GF-D8 (cell line): Measurements from ENCODE around the gene IZUMO1.
"Not testable (repeated sequence)": the region's sequence is repeated elsewhere in the genome, so short reads cannot be mapped to it uniquely, and the experiment has no call there.

ENCODE experiments used
- DNase-seq: peaks from one replicate; lab custom pipeline; 2025; lab: John Stamatoyannopoulos, UW

IZUMO1 gene

DNA sequence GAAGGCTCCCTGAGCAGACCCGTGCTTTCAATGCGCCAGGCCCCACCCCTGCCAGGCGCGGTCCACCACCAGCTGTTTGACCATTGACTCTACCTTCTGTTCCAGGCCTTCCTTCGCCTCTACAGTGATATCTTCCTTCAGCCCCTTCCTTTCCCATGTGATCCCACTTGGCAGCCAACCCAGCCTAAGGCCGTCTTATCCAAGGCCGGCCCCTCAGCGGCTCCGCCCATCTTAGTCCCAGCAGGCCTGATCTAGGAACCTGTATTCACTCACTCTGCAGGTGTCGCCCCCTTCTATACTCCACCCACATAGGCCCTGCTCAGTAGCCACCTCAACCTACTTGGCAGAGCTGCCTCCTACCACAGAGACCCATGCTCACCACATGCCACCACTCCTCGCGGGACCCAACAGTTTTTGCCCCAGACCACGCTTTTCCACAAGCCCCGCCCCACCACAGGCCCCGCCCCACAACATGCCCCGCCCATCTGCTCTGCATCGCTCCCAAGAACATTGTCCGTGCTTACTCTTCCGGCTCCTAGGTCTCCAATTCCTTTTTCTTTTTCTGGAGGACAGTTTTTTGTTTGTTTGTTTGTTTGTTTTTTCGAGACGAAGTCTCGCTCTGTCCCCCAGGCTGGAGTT is 9.2 kb downstream of the IZUMO1 start:
- no peak for DNase-seq

DNA sequence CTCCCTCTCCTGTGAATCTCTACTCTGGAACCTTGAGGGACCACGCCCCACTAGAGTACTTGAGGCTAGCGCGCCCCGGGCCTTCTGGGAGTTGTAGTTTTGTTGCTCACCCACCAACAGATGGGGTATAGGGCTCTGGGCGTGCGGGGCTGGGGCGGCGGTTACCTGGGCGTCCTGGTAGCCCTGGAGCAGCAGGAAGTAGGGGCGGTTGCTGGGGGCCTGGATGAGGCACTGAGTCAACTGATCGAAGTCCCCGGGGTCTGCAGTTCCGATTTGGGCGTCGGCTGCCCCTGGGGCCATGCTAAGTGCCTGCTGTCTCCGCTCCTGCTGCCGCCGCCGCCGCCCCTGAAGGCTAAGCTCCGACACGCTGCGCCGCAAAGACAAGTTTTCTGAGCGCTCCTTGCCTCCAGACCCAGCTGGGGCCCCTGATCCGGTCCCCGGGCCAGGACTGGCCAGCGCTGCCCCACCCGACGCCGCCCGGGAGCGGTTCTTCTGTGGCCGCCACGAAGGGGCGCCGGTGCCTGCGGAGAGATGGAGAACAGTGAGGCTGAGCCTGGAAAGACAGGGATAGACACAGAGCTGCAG is 11.6 kb downstream of the IZUMO1 start:
- DNase-seq = no peak

DNA sequence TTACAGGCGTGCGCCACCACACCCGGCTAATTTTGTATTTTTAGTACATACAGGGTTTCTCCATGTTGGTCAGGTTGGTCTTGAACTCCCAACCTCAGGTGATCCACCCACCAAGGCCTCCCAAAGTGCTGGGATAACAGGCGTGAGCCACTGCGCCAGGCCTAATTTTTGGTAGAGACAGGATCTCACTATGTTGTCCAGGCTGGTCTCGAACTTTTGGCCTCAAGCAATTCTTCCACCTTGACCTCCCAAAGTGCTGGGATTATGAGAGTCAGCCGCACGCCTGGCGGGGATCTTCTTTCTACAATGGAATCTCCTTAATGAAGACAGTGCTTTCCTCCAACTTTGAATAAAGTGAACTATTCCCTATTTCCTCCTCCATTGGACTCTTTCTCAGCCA is 12.1 kb downstream of the IZUMO1 start:
- DNase-seq = no peak

DNA sequence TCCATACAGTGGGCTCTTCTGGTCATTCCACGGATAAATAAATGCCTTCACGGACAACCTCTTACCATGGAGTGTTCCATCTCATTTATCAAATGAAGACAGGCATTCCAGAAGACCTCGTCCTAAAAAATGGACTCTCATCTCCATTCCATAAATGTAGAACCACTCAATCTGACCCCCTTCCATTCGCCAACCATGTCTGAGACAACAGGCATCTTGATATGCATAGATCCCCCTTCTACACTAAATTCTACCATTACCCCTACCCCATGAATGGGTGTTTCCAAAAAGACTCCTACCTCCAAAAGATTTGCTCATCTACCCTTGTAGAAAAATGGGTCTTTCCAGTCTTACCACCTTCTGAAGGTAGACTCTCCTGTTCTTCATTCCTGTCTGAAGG is 15.3 kb downstream of the IZUMO1 start:
- DNase-seq = no peak

DNA sequence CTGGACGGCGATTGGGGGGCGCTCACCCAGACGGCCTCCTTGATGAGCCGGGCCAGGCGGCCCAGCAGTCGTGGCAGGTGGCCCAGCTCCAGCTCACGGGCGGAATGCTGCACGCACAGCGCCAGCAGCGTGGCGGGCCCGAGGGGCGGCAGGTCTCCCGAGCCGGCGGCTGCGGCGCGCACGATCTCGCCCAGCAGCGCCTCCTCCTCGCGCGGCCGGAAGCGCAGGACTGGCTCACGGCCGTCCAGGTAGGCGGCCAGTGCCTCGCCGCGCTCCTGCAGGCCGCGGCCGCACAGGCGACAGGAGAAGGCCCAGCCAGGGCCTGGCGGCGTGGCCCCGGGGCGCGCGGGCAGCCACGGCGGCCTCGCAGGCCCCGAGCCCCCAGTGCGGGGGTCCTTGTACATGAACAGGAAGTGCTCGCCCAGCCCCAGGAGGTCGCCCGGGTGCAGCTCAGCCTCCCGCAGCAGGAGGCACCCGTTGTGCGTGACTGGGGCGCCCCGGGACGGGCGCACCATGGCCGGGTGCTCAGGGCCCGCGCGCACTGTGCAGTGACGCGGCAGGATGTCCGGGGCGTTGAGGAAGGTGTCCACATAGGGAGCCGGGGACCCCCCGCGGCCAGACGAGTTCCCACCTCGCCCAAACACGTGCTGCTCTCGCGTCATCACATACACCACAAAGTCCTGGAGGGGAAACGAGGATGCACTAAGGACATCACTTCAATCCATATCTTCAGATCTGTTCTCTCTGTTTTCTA is 17.6 kb downstream of the IZUMO1 start:
- DNase-seq = no peak

DNA sequence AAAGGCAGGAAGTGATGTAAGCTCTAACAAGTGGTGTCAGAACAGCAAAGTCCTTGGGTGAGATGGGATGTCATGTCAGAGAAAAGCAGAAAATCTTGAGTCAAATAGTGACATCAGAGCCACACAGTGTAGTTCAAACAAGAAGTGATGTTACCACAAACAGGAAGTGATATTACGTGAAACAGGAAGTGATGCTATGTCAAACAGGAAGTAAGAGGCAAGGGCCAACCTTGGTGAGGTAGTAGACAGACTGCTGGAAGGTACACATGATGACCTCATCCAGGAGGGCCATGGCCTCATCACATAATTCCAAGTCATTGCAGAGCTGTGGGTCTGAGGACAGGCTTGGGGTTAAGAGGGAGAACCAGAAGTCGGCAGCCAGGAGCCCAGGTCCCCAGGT is 20.2 kb downstream of the IZUMO1 start:
- DNase-seq = peak; percentile 56

DNA sequence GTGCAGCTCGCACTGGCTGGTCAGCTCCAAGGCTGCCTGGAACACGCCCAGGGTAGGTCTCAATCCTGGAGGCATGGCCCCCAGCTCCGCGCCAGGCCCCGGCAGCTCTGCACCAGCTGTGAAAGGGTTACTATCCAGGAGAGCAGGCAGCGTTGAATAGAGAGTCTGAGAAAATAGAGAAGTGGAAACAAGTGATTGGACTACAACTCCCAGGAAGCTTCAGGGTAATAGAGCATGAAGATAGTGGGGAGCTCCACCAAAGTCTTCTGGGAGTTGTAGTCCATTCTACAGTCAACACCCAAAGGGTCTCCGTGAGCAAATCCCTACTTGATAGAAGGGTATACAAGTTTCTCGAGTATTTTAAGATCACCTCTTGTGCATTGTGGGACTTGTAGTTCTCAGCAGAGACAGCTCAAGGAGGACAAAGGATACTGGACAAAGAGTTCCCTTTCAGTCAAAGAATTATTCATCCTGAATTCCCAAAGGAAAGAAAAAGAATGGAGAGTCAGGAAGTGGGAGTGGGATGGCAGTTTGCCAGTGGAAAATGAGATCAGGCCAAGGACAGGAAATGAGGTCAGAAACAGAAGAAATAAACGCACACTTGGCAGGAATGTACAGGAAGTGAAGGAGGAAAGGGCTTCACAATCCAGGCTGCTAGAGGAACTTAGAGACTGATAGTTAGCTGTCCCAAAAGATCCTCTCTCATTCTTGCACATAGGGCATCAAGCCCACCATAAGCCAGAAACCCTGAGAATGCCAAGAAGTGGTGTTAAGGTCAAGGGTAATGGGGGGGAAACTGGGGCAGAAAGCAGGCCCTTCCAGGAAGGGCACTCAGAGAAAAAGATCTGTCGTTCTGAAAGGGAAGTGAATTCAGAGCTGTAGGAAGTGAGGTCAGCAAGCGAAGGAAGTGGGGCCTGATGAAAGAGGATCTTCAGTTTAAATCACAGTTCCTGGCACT is 21.6 kb downstream of the IZUMO1 start:
- peak; percentile 87 for DNase-seq

DNA sequence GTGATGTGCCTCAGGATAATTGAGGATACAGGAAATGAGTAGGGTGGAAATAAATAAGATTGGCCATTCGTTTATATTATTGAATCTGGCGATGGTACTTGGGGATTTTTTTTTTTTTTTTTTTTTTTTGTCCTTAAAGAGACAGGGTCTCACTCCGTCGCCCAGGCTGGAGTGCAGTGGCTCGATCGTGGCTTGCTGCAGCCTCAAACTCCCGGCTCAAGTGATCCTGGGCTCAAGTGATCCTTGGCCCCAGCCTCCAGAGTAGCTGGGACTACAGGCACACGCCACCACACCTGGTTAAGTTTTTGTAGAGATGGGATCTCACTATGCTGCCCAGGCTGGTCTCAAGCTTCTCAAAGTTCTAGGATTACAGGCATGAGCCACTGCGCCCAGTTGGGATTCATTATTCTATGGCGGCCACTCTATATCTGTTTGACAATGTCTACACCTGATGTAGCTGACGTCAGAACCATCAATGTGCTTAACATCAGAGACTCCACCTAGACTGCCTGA is 24.5 kb downstream of the IZUMO1 start:
- DNase-seq = no peak

DNA sequence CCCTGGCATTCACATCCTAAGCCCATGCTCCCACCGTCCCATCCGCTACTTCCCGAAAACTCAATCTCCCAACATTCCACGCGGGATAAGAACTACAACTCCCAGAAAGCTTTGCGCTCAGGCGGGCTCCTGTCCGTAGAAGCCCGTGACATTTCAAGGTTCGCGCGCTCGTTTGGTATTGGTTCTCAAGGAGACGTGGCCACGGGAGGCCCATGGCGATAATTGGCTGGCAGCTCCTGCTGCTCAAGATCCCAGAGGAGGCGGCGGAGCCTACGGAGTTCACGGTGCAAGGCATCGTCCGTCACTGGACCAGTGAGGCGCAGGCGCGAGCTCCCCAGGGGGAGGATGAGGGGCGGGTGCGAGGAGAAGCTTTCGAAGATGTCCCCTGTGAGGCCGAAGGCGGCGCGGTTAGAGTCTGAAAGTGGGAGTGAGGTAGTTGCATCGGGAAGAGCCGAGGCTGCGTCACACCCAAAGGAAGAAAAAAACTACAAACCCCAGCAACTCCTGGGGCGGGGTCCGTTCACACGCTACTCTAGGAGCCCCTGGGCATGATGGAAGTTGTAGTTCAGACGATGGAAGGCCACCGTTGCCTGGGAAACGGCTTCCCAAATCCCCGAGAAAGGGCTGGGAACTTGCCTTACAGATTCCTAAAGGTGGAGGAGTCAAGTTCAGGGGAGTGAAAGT is 26.0 kb downstream of the IZUMO1 start:
- DNase-seq = peak; percentile 91

DNA sequence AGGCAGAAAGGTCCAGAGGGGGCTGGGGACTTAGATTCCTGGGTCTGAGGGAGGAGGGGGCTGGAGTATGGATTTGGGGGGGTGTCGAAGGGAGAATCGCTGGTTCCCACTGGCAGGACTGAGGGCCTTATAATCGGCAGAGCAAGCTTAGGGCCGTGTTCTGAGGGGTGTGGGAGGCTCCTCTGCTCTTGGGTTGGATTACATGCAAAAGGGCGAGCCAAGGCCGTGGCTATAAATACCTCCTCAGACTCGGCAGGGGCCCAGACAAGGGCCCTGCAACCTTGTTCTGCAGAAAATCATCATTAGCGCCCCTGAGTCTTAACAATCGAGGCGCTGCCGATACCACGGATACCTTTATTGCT is 26.5 kb downstream of the IZUMO1 start:
- no peak for DNase-seq

DNA sequence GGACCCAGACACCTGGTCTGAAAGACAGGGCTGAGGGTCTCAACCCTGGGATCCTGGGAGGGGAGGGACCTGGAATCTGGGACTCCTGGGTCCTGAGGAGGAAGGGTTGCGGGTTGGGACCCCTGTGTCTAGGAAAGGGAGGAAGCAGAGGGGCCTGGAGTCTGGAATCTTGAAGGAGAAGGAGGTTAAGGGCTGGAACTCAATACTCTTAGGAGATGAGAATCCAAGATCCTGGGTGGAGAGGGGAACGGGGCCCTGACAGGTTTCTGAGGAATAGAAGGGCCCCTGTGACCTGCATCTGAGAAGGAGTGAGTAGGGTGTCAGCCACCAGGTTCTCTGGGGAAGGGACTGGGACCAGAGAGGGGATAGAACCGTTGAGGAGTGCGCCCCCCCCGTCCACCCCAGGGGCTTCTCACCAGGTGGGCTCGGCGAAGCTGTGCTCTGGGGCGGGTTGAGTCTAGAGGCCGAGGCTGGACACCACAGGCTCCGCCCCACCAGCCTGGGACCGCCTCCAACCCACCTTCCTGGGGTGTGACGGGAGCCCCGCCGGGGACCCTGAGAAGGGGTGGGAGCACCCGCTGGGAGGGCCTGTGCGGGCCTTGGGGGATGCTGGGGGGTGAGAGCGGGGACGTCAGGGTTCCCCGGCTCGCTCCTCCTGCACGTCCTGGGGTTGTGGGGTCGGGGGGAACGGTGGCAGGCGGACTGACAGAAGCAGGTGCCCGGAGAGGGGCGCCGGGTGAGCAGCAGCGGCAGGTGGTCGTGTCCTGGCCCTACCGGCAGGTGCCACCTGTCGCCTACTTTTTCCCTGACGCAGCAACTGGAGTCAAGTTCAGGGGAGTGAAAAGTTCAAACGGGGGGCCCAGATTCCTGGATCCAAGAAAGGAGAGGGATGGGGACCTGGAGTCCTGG is 27.2 kb downstream of the IZUMO1 start, which contains the start of gene MAMSTR:
MAMSTR (minus strand) TSS at position 463 of the 909 bp plus-strand sequence. CDS start 694 bp downstream, outside the sequence.
- DNase-seq = no peak

DNA sequence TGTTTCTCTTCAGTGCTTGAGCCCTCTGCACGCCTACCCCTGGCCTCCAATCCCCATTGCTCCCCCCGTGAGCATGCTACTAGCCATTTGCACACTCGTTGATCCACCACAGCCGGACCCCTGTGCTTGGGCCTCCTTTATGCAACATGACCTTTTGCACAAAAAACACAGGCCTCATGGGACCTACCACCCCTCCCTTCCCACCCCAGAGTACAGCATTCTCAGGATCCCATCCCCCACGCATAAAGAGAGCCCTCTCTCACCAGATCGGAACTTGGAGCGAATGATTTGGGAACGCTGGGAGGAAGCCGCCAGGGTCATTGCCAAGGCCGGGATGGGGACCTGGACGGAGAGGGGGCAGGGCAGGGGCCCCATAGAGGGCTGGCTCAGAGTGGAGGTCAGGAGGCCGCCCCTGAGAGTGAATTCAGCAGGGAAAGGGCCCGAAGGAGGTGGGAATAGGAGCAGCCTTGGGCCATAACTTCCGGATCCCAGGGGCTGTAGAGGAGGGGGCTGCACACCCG is 27.9 kb downstream of the IZUMO1 start:
- no peak for DNase-seq

DNA sequence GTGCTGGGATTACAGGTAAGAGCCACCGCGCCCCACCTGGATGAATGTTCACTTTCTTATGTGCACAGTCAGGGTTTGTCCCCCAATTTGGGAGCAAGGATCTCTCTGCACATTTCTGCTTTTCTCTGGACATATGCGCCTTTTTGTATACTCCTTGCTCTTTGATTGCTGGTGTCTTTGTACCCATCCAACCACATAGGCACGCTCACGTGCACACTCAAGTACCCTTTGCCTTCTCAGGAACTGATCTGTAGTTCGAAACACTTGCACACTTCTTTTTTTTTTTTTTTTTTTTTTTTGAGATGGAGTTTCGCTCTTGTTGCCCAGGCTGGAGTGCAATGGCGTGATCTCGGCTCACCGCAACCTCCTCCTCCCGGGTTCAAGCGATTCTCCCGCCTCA is 28.6 kb downstream of the IZUMO1 start:
- DNase-seq = not testable (repeated sequence)

DNA sequence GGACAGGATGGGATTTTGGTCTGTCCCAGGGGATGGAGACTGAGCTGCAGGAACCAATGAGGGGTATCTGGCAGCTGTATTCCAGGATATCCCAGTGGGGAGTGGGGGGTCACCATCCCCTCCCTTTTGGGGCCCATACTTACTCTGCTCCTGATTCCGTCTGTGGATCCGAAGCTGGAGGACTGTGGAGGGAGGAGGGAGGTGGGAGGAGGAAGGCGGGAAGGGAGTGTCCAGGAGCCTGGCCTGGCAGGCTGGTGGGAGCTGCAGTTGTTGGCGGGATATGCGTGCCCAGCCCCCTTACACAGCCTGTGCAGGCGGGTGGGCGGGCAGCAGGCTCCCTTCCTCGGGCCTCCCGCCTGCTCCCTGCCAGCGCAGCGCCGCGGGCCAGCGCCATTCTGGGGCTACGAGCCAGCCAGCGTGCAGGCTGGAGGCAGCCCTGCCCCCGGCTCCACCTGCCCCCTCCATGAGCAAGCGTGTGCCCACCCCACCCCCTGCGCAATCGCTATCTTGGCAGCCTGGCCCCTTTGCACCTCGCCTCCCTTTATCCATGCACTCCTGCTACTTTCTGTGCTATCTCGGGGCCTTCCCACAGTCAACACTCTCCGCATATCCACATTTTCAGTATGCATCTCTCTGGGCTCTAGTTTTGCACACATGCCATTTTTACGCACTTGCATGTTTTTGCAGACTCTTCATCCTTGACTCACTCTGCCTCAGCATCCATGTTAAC is 30.0 kb downstream of the IZUMO1 start:
- no peak for DNase-seq

DNA sequence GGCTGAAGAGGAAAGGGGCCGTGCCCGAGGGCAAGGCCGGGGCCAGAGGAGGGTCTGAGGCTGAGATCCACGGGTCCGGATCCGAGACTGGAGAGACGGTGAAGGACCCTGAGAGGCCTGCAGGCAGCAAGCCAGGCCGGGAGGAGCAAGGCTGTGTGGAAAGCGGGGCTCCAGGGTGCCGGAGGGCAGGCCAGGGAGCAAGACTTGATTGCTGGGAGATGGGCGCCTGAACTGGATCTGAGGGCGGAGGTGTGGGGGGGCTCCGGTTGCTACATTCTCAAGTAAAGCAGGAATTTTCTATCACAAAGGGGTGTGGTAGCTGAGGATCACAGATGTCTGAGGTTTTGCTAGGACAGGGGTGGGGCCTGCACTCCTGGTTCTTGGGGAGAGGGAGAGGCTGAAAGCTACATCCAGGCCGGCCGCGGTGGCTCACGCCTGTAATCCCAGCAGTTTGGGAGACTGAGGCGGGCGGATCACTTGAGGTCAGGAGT is 31.0 kb downstream of the IZUMO1 start:
- DNase-seq = no peak

DNA sequence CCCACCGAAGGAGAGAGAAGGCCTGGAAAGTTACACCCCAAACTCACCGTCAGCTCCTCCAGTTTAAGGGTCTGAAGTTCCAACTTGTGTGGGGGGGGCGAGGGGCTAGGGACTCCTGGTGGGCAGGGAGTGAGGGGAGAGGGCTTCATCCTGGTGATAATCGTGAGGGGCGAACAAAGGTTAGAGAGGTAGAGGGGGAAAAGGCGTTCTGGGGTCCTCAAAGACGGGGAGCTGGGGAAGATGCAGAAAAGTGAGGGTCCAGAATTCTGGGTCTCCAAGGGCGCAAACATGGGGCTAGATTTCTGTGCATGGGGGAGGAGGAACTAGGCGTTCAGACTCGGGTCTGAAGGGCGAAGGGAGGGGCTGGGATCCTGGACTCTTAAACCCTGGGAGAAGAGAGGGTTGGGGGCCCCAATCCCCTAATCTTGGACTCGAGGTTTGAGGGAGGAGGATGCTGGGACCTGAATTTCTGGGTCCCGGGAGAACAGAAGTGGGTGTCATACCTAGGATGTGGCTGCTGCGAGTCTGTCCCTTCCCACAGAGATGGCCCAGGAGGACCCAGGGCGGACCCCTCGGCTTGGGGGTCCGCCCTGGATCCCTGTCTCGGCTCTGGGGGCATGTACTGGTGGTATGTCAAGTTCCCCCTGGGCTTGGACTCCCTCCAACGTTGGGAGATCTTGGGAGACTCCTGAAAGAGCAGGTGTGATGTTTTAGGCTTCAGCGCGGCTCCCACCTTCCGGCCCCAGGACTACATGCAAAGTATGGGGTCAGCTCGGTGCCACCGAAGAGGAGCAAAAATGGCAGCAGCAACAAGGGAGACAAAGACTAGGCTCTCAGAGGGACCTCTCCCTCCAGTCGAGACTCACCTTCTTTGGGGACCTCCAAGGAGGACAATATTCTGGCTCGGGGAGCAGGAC is 31.7 kb downstream of the IZUMO1 start:
- DNase-seq = no peak

DNA sequence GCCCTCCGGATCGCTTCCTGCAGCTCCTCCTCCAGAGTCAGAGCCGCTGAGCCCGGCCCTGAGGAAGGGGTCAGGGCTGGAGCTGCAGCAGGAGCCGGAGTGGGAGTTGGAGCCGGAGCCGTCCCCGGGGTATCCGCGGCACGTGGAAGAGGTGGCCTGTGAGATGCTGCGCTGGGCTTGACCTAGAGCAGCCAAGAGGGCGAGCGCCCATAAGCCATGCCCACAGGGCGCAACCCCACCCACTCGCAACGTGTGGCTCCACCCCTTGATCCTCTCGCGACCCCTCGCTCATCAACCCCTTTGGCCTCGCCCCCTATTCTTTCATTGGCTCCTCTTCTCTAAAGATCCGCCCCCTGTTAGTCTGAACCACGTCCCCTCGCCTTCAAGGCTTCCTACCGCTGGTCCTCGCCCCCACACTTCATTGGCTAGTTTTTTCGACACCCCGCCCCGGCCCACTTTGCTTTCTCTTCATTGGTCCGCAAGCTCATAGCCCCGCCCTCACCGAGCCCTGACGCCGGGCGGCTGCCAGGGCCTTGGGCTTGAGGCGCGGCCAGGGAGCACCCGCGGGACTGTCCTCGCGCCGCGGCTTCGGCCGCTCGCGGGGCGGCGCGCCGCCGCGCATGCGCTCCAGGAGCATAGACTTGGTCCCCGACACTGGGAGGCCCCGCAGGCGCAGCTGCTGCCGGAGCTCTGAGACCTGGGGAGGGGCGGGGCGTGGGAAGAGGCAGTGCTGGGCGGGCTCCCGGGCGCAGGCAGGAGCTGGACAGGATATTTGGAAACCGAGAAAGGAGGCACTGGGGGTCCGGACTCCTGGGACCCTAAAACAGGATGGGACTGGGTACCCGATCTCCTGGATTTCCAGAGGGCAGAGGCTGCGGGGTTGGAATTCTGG is 32.6 kb downstream of the IZUMO1 start:
- peak; percentile 95 for DNase-seq
